Activated T-cell treated with anti-CD3 and anti-CD28 coated beads for 1 hour (primary cell): Measurements from ENCODE around the gene SOX5.

Experiments
- DNase-seq: peaks from one replicate; pipeline ENCODE4 v3.0.0-alpha.2; 2020; ENCODE audit warnings: low read depth

The SOX5 gene

GRCh38 chr12:23684121-23684520, 265.3 kb downstream of the SOX5 start:
- no peak for DNase-seq

GRCh38 chr12:23681237-23681636, 268.2 kb downstream of the SOX5 start:
- DNase-seq: no peak

- no peak for DNase-seq
These were observed 275.4 kb downstream of the SOX5 start for GRCh38 chr12:23674064-23674463.

- no peak for DNase-seq
These were observed 277.6 kb downstream of the SOX5 start for GRCh38 chr12:23671881-23672280.

GRCh38 chr12:23670684-23671083, 278.8 kb downstream of the SOX5 start:
- DNase-seq: no peak

- DNase-seq: no peak
These were observed 279.8 kb downstream of the SOX5 start for GRCh38 chr12:23669691-23670090.

- DNase-seq: no peak
These were observed 282.6 kb downstream of the SOX5 start for GRCh38 chr12:23666866-23667265.

- DNase-seq: no peak
These were observed 286.5 kb downstream of the SOX5 start for GRCh38 chr12:23662966-23663365.

GRCh38 chr12:23659131-23659530, 290.3 kb downstream of the SOX5 start:
- no peak for DNase-seq

- DNase-seq: no peak
These were observed 291.9 kb downstream of the SOX5 start for GRCh38 chr12:23657598-23657997.

- DNase-seq: no peak
These were observed 293.6 kb downstream of the SOX5 start for GRCh38 chr12:23655884-23656283.

- DNase-seq: no peak
These were observed 294.4 kb downstream of the SOX5 start for GRCh38 chr12:23655112-23655511.

- DNase-seq: no peak
These were observed 300.9 kb downstream of the SOX5 start for GRCh38 chr12:23648546-23648945.

GRCh38 chr12:23640754-23641153, 308.7 kb downstream of the SOX5 start:
- no peak for DNase-seq

GRCh38 chr12:23634344-23634743, 315.1 kb downstream of the SOX5 start:
- no peak for DNase-seq

GRCh38 chr12:23631786-23632377, 317.6 kb downstream of the SOX5 start:
- no peak for DNase-seq

- DNase-seq: no peak
These were observed 318.9 kb downstream of the SOX5 start for GRCh38 chr12:23630524-23630923.

GRCh38 chr12:23628806-23629205, 320.7 kb downstream of the SOX5 start:
- no peak for DNase-seq

GRCh38 chr12:23626791-23627190, 322.7 kb downstream of the SOX5 start:
- no peak for DNase-seq

GRCh38 chr12:23621900-23622299, 327.6 kb downstream of the SOX5 start:
- no peak for DNase-seq

- no peak for DNase-seq
These were observed 330.8 kb downstream of the SOX5 start for GRCh38 chr12:23618718-23619117.

- DNase-seq: no peak
These were observed 331.7 kb downstream of the SOX5 start for GRCh38 chr12:23617749-23618148.

GRCh38 chr12:23614280-23614679, 335.2 kb downstream of the SOX5 start:
- DNase-seq: no peak

GRCh38 chr12:23611320-23611719, 338.1 kb downstream of the SOX5 start:
- DNase-seq: no peak

- DNase-seq: no peak
These were observed 348.6 kb downstream of the SOX5 start for GRCh38 chr12:23600919-23601318.
